Measurements from ENCODE around the gene PIK3R2. TPM values are rescaled to one million over a fixed set of nuclear protein-coding genes. Genes with fewer than 3 reads are reported as not detected.

Gene PIK3R2
- total and polyA plus RNA-seq, 2 of the 13 experiments (the other 11 are each of a cell fraction or from before 2014, with no cell fraction given) = 18.6 to 25.3 TPM

GRCh38 chr19:18159810-18160209 lies 6.8 kb downstream of the PIK3R2 start (continued):
- no peak for TF ChIP-seq ZNF143 (CRISPR knock-in tag; IDR thresholded peaks at IDR 0.05)

GRCh38 chr19:18160493-18160970 lies 7.6 kb downstream of the PIK3R2 start:
- H3K4me2 ChIP-seq (ENCODE audit: low read depth, low read length) = 0 out of 2 replicates have a peak overlapping the region, but pooled peaks have one; percentile 18
- no peaks in the 10 kb centered on the region for H3K9me3 ChIP-seq (ENCODE audit: low read length)
- ChIA-PET POLR2A (interaction anchor here (0.6 to 1.6 kb wide), 3 partner anchors 9 to 96 kb away, joined by 3 to 6 read pairs (median 3); partner anchors contain the start of gene PIK3R2), CTCF (ENCODE audit: low intra/inter-chr PET ratio, low total read pairs) (interaction anchor here (0.7 to 1.5 kb wide), 3 partner anchors 8 to 91 kb away, joined by 3 to 12 read pairs (median 5); partner anchors contain the start of gene PIK3R2)
- in situ Hi-C loops (cut with HindIII; ENCODE audit: extremely low pct_ligation_motif_present, low pct_unique_long_range_greater_than_20kb) (no loop called here), intact Hi-C loops (cut with micrococcal nuclease; ENCODE audit: unreplicated experiment) (no loop called here)
- peak; percentile 11 for ATAC-seq
- H3K4me3 ChIP-seq (replicated peaks in 1 of 3; ENCODE audit: insufficient read depth in 1 of 3, low read depth in 2 of 3, low read length in 3 of 3) = no peak overlapping the region
- TF ChIP-seq ZBTB46 (CRISPR knock-in tag; IDR thresholded peaks at IDR 0.05; ENCODE audit: borderline replicate concordance) = no peak
- no peak for TF ChIP-seq RXRA (CRISPR knock-in tag; IDR thresholded peaks at IDR 0.05)
- peak; percentile 20 for TF ChIP-seq ZNF883 (CRISPR knock-in tag; IDR thresholded peaks at IDR 0.05; ENCODE audit: not compliant biosample characterization)
- no peak for TF ChIP-seq IRX3 (CRISPR knock-in tag; IDR thresholded peaks at IDR 0.05; ENCODE audit: borderline replicate concordance, low read depth)
- TF ChIP-seq PCBP1 (IDR thresholded peaks at IDR 0.05; ENCODE audit: borderline replicate concordance, low read depth, low read length) = 0 out of 2 replicates have a peak, but pooled peaks have one; percentile 44
- no peak for TF ChIP-seq SRSF4 (IDR thresholded peaks at IDR 0.05; ENCODE audit: low read depth, low read length, poor library complexity, severe bottlenecking)
- no peak for TF ChIP-seq ZNF775 (CRISPR knock-in tag; IDR thresholded peaks at IDR 0.05; ENCODE audit: borderline replicate concordance)
- no peak for TF ChIP-seq ESRRA (CRISPR knock-in tag; IDR thresholded peaks at IDR 0.05; ENCODE audit: low read depth)
- TF ChIP-seq ZNF570 (CRISPR knock-in tag; IDR thresholded peaks at IDR 0.05; ENCODE audit: borderline replicate concordance) = no peak
- peak; percentile 64; the same call in 1 of the 2 replicates for TF ChIP-seq ZMYM3 (CRISPR knock-in tag; IDR thresholded peaks at IDR 0.05)
- TF ChIP-seq CCAR2 (optimal IDR thresholded peaks at IDR 0.05; ENCODE audit: low read depth, low read length) = no peak
- TF ChIP-seq POLR2A (IDR thresholded peaks at IDR 0.05; ENCODE audit: insufficient read depth in 1 of 2, low read depth in 2 of 2, low read length in 2 of 2) = 0 out of 4 replicates have a peak, but pooled peaks of 1 of the 2 experiments have one; percentile 21
- TF ChIP-seq AGO2 (optimal IDR thresholded peaks at IDR 0.05; ENCODE audit: low read depth, low read length) = peak; percentile 79
- TF ChIP-seq RBFOX2 (IDR thresholded peaks at IDR 0.05; ENCODE audit: low read depth, low read length) = 0 out of 2 replicates have a peak, but pooled peaks have one; percentile 14
- no peak for TF ChIP-seq IKZF4 (CRISPR knock-in tag; IDR thresholded peaks at IDR 0.05; ENCODE audit: borderline replicate concordance, low read depth, not compliant biosample characterization)
- no peak for TF ChIP-seq EP300 (IDR thresholded peaks at IDR 0.05; ENCODE audit: low read depth in 2 of 2, low read length in 2 of 2)
- no peak for TF ChIP-seq EP300 (CRISPR knock-in tag; IDR thresholded peaks at IDR 0.05; ENCODE audit: borderline replicate concordance)
- 0 out of 2 replicates have a peak, but pooled peaks have one; percentile 58 for TF ChIP-seq ZNF274 (CRISPR knock-in tag; IDR thresholded peaks at IDR 0.05)
- no peak for TF ChIP-seq ZNF770 (CRISPR knock-in tag; IDR thresholded peaks at IDR 0.05)
- DNase-seq (ENCODE audit: low spot score) = no peak
- H3K9ac ChIP-seq (ENCODE audit: insufficient read depth, low read depth, low read length) = peak overlapping the region; percentile 49; the same call in 1 of the 2 replicates
- WGBS (ENCODE audit: low lambda C conversion rate) = 89% methylated on average over 7 of the region's 13 CpGs
- 0 out of 2 replicates have a peak, but pooled peaks cover 9% of the 10 kb centered on the region for H4K20me1 ChIP-seq (ENCODE audit: insufficient read depth, low read length)
- BruUV-seq (replicated peaks) = no TSS peak
- FAIRE-seq = no peak
- H3K27me3 ChIP-seq (ENCODE audit: control insufficient read depth in 1 of 2, insufficient read depth in 2 of 2, low read length in 2 of 2) = no peaks in the 10 kb centered on the region
- no peak overlapping the region for H2AFZ ChIP-seq (ENCODE audit: low read length)
- H3K4me1 ChIP-seq (ENCODE audit: insufficient read depth, low read length) = peaks cover 33% of the 10 kb centered on the region
- H3K79me2 ChIP-seq (ENCODE audit: insufficient read depth, low read length) = peaks cover 5% of the 10 kb centered on the region
- no peak overlapping the region for H3K27ac ChIP-seq (ENCODE audit: extremely low read length, insufficient read depth, low read length)
- H3K36me3 ChIP-seq (replicated peaks in 1 of 2; ENCODE audit: control insufficient read depth in 1 of 2, insufficient read depth in 2 of 2, low read length in 2 of 2) = peaks cover 22 to 35% of the 10 kb centered on the region in 2 experiments
